Fibroblast of lung (primary cell): ENCODE data around the gene CRTC1.

Experiments
- CTCF ChIP-seq, 2 donors: IDR thresholded peaks in 1 of 2; conservative IDR thresholded peaks in 1 of 2; 1 replicate in 1 of 2; 2 replicates in 1 of 2; pipeline ENCODE4 v1.5.1; 2011 to 2012; ENCODE audit warnings: low read length in 2 of 2, control low read depth in 1 of 2, inconsistent platforms in 1 of 2, low read depth in 1 of 2, mild to moderate bottlenecking in 1 of 2
- EZH2 ChIP-seq: IDR thresholded peaks from 2 replicates; pipeline ENCODE4 v1.5.1; 2012; ENCODE audit warnings: low read length, control low read depth, mild to moderate bottlenecking; ENCODE audit errors: missing control alignments

- TF ChIP-seq CTCF (conservative IDR thresholded peaks at IDR 0.05 in 1 of 2, IDR thresholded peaks at IDR 0.05 in 1 of 2; ENCODE audit: low read depth in 1 of 2, low read length in 2 of 2), result no peak
- no peak for TF ChIP-seq EZH2
These were observed 17.7 kb downstream of the CRTC1 start for GRCh38 chr19:18701250-18701608.
